ENCODE data around the gene RBBP7. TPM values are rescaled to one million over a fixed set of nuclear protein-coding genes. Genes with fewer than 3 reads are reported as not detected.

RBBP7 gene
- total and polyA plus RNA-seq, 2 donors (not counting 3 experiments of a cell fraction or from before 2014, with no cell fraction given), result 81.5 to 130 TPM

- H2AFZ ChIP-seq (ENCODE audit: low read depth, low read length), result no peak overlapping the region
- TF ChIP-seq GATA2 (IDR thresholded peaks at IDR 0.05; ENCODE audit: insufficient read depth, insufficient read length, low read depth, low read length) (no peak), FOS (IDR thresholded peaks at IDR 0.05; ENCODE audit: borderline replicate concordance, insufficient read depth, low read length) (no peak), CTCF (IDR thresholded peaks at IDR 0.05; ENCODE audit: extremely low read depth in 1 of 2, insufficient read depth in 1 of 2, low read depth in 1 of 2, low read length in 2 of 2) (no peak), POLR2AphosphoS5 (IDR thresholded peaks at IDR 0.05; ENCODE audit: insufficient read depth, low read depth, low read length) (no peak), EZH2 (IDR thresholded peaks at IDR 0.05; ENCODE audit: borderline replicate concordance, low read depth, low read length, severe bottlenecking) (no peak), JUN (IDR thresholded peaks at IDR 0.05; ENCODE audit: borderline replicate concordance, insufficient read depth, insufficient read length, low read depth) (no peak), POLR2A (IDR thresholded peaks at IDR 0.05; ENCODE audit: low read depth, low read length) (no peak), MYC (IDR thresholded peaks at IDR 0.05; ENCODE audit: low read depth, low read length) (no peak)
- TF ChIP-seq, protein P1, sequence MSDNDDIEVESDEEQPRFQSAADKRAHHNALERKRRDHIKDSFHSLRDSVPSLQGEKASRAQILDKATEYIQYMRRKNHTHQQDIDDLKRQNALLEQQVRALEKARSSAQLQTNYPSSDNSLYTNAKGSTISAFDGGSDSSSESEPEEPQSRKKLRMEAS (IDR thresholded peaks at IDR 0.05; ENCODE audit: insufficient read depth, insufficient read length), result no peak
- no peaks in the 10 kb centered on the region for H3K79me2 ChIP-seq (ENCODE audit: control insufficient read depth, insufficient read depth, low read length)
- peaks cover 0 to 4% of the 10 kb centered on the region in 2 experiments for H3K36me3 ChIP-seq (ENCODE audit: control insufficient read depth in 2 of 2, extremely low read depth in 1 of 2, insufficient read depth in 2 of 2, low read length in 2 of 2)
- CTCF ChIA-PET, result no interaction called here
- H3K27ac ChIP-seq (ENCODE audit: insufficient read depth, low read depth, low read length), result no peak overlapping the region
- H3K27me3 ChIP-seq (ENCODE audit: control insufficient read depth in 2 of 2, insufficient read depth in 2 of 2, low read length in 2 of 2), result no peaks in the 10 kb centered on the region
- DNase-seq (ENCODE audit: low read depth, low spot score) (no peak), FAIRE-seq (no peak)
- H3K9me1 ChIP-seq (replicated peaks; ENCODE audit: control insufficient read depth, extremely low read depth, insufficient read depth, low read length), result no peaks in the 10 kb centered on the region
- no peaks in the 10 kb centered on the region for H4K20me1 ChIP-seq (replicated peaks; ENCODE audit: control insufficient read depth, extremely low read depth, insufficient read depth, low read length)
- POLR2A ChIA-PET, result no interaction called here
- H3K4me1 ChIP-seq (ENCODE audit: control insufficient read depth, extremely low read depth, insufficient read depth, low read length), result peaks cover 1% of the 10 kb centered on the region
- BruUV-seq (replicated peaks), result no TSS peak
- no peaks in the 10 kb centered on the region for H3K9me3 ChIP-seq (replicated peaks; ENCODE audit: control insufficient read depth, insufficient read depth, low read length)
- dilution Hi-C loops (cut with MboI; ENCODE audit: extremely low pct_ligation_motif_present, low sequenced_read_pairs) (no loop called here), intact Hi-C loops (cut with micrococcal nuclease) (no loop called here)
- no peak overlapping the region for H3K9ac ChIP-seq (replicated peaks; ENCODE audit: extremely low read depth, insufficient read depth, low read length)
- H3K4me2 ChIP-seq (ENCODE audit: insufficient read depth, low read length), result no peak overlapping the region
- no peak overlapping the region for H3K4me3 ChIP-seq (replicated peaks in 1 of 3; ENCODE audit: insufficient read depth in 1 of 3, low read depth in 1 of 3, low read length in 3 of 3)
These were observed 21.6 kb downstream of the RBBP7 start for GRCh38 chrX:16848541-16848940.

All from endothelial cell of umbilical vein (primary cell).